SK-N-SH (cell line): ENCODE results near the gene MED26. TPM values are rescaled to one million over a fixed set of nuclear protein-coding genes. Genes with fewer than 3 reads are reported as not detected.

ENCODE experiments used
- CTCF ChIA-PET: fragments of 300-600, 350-600 bp; formaldehyde crosslinking; extraction: SDS; loops from one replicate; lab custom pipeline; 2021; lab: Yijun Ruan, JAX
- POLR2A ChIA-PET: fragments of 350-600 bp; sonication (Branson Sonifier 250); formaldehyde crosslinking; extraction: SDS; loops from one replicate; lab custom pipeline; 2020; ENCODE audit warnings: antibody characterized with exemption, inconsistent platforms; lab: Yijun Ruan, JAX
- DNase-seq: peaks from one replicate; pipeline ENCODE4 v3.0.0; 2012
- H2AFZ ChIP-seq: fragments of 200-600 bp; sonication (generic); 2 replicates; pipeline ENCODE4 v1.8.1; 2016; ENCODE audit warnings: antibody characterized with exemption, mild to moderate bottlenecking, low read depth
- H3F3A ChIP-seq: fragments of 200-600 bp; sonication (generic); replicated peaks from 2 replicates; pipeline ENCODE3; 2016; ENCODE audit warnings: antibody characterized with exemption, mild to moderate bottlenecking; ENCODE audit not compliant: insufficient read depth
- H3K27ac ChIP-seq, 2 experiments: fragments of 200-500 bp in 1 of 2; fragments of 200-600 bp in 1 of 2; sonication (Bioruptor generic) in 1 of 2; sonication (generic), shearing (Covaris generic) in 1 of 2; 2 replicates each; pipeline versions ENCODE4 v1.5.1 to v1.6.1; 2014 to 2016; ENCODE audit warnings: low read depth in 2 of 2, inconsistent platforms in 1 of 2, low read length in 1 of 2, mild to moderate bottlenecking in 1 of 2, mixed read lengths in 1 of 2
- H3K27me3 ChIP-seq: fragments of 200-600 bp; sonication (generic), shearing (Covaris generic); 2 replicates; pipeline ENCODE4 v1.6.1; 2016; ENCODE audit warnings: mixed run types; ENCODE audit not compliant: insufficient read depth
- H3K36me3 ChIP-seq, 2 experiments: fragments of 200-500 bp in 1 of 2; fragments of 200-600 bp in 1 of 2; sonication (Bioruptor generic) in 1 of 2; sonication (generic) in 1 of 2; replicated peaks in 1 of 2; 2 replicates each; pipeline versions ENCODE3 to v1.5.1; 2014 to 2016; ENCODE audit warnings: low read length in 1 of 2, mild to moderate bottlenecking in 1 of 2; ENCODE audit not compliant: insufficient read depth in 2 of 2, control insufficient read depth in 1 of 2
- H3K4me1 ChIP-seq, 2 experiments: fragments of 200-500 bp in 1 of 2; fragments of 200-600 bp in 1 of 2; sonication (Bioruptor generic) in 1 of 2; sonication (generic), shearing (Covaris generic) in 1 of 2; 2 replicates each; pipeline versions ENCODE4 v1.5.1 to v1.6.1; 2014 to 2016; ENCODE audit warnings: low read depth in 1 of 2, low read length in 1 of 2, mixed run types in 1 of 2; ENCODE audit not compliant: insufficient read depth in 2 of 2, control insufficient read depth in 1 of 2
- H3K4me2 ChIP-seq: fragments of 200-600 bp; sonication (generic), shearing (Covaris generic); 2 replicates; pipeline ENCODE4 v1.6.1; 2017; ENCODE audit warnings: mixed run types
- H3K4me3 ChIP-seq, 2 experiments: fragments of 200-500 bp in 1 of 2; fragments of 200-600 bp in 1 of 2; sonication (Bioruptor generic) in 1 of 2; sonication (generic), shearing (Covaris generic) in 1 of 2; 2 replicates each; pipeline versions ENCODE4 v1.5.1 to v1.8.1; 2014 to 2016; ENCODE audit warnings: low read depth in 2 of 2, inconsistent platforms in 1 of 2, low read length in 1 of 2, mild to moderate bottlenecking in 1 of 2, mixed read lengths in 1 of 2, moderate library complexity in 1 of 2
- H3K79me2 ChIP-seq: fragments of 200-600 bp; sonication (generic); 2 replicates; pipeline ENCODE4 v1.8.1; 2017; ENCODE audit warnings: mild to moderate bottlenecking; ENCODE audit not compliant: insufficient read depth
- H3K9ac ChIP-seq: fragments of 200-600 bp; sonication (generic); 2 replicates; pipeline ENCODE4 v1.6.1; 2017; ENCODE audit warnings: mixed run types
- H3K9me2 ChIP-seq: fragments of 200-600 bp; sonication (generic); 2 replicates; pipeline ENCODE4 v1.6.1; 2017; ENCODE audit warnings: mixed run types
- H3K9me3 ChIP-seq: fragments of 200-600 bp; sonication (generic); 2 replicates; pipeline ENCODE4 v1.6.1; 2017; ENCODE audit warnings: mixed run types, mild to moderate bottlenecking, moderate library complexity
- H4K20me1 ChIP-seq: fragments of 200-600 bp; sonication (generic); 2 replicates; pipeline ENCODE4 v1.6.1; 2017; ENCODE audit warnings: mild to moderate bottlenecking, mixed run types; ENCODE audit not compliant: insufficient read depth
- CHD2 ChIP-seq: fragments of 150-350 bp; IDR thresholded peaks from 2 replicates; pipeline ENCODE4 v1.6.1; 2018; ENCODE audit warnings: low read length; ENCODE audit not compliant: partially characterized antibody
- EZH2phosphoT487 ChIP-seq: fragments of 200-600 bp; sonication (generic); IDR thresholded peaks from 2 replicates; pipeline ENCODE4 v1.6.1; 2017; ENCODE audit warnings: low read depth, mixed run types, mild to moderate bottlenecking, antibody characterized with exemption, moderate library complexity, borderline replicate concordance
- FOSL2 ChIP-seq: IDR thresholded peaks from 2 replicates; pipeline ENCODE4 v1.4.0; 2012; ENCODE audit warnings: low read depth, mild to moderate bottlenecking, moderate library complexity, borderline replicate concordance
- GABPA ChIP-seq: IDR thresholded peaks from 2 replicates; pipeline ENCODE4 v1.4.0; 2012; ENCODE audit warnings: low read depth, mild to moderate bottlenecking
- MEF2A ChIP-seq: IDR thresholded peaks from 2 replicates; pipeline ENCODE4 v1.4.0; 2012; ENCODE audit warnings: low read depth, borderline replicate concordance
- NFIC ChIP-seq: IDR thresholded peaks from 2 replicates; pipeline ENCODE4 v1.4.0; 2012; ENCODE audit warnings: borderline replicate concordance
- NRF1 ChIP-seq: IDR thresholded peaks from 2 replicates; pipeline ENCODE4 v1.6.1; 2012; ENCODE audit warnings: low read depth, mild to moderate bottlenecking, low read length
- RAD21 ChIP-seq: IDR thresholded peaks from 2 replicates; pipeline ENCODE4 v1.6.1; 2012; ENCODE audit warnings: mild to moderate bottlenecking, low read length
- RCOR1 ChIP-seq: fragments of 150-350 bp; IDR thresholded peaks from 2 replicates; pipeline ENCODE4 v1.6.1; 2017; ENCODE audit warnings: antibody characterized with exemption, low read length
- RFX5 ChIP-seq: IDR thresholded peaks from 2 replicates; pipeline ENCODE4 v1.6.1; 2012; ENCODE audit warnings: mild to moderate bottlenecking, improper control_type of control experiment, low read length
- SIN3A ChIP-seq: IDR thresholded peaks from 2 replicates; pipeline ENCODE4 v1.6.1; 2012; ENCODE audit warnings: low read depth, mild to moderate bottlenecking, low read length, moderate library complexity, borderline replicate concordance
- TAF1 ChIP-seq: IDR thresholded peaks from 2 replicates; pipeline ENCODE4 v1.6.1; 2012; ENCODE audit warnings: low read depth, mild to moderate bottlenecking, low read length, moderate library complexity, borderline replicate concordance
- TCF12 ChIP-seq: IDR thresholded peaks from 2 replicates; pipeline ENCODE4 v1.4.0; 2012
- YY1 ChIP-seq: IDR thresholded peaks from 2 replicates; pipeline ENCODE4 v1.4.0; 2012; ENCODE audit warnings: low read depth, mild to moderate bottlenecking
- WGBS: methylation state at CpG from one replicate; pipeline ENCODE4 v1.1.6; 2017; ENCODE audit warnings: low lambda C conversion rate; 5-methylcytosine and 5-hydroxymethylcytosine counted together
- polyA plus RNA-seq, 3 experiments: library from polyadenylated mRNA; depleted of rRNA; stranded (reverse); fragments of >200 nt; gene quantifications; 2 replicates each; pipeline ENCODE4 v1.2.3, GENCODE V29; 2012
- TF ChIP-seq, protein P1 (sequence below): IDR thresholded peaks from 2 replicates; pipeline ENCODE4 v1.4.0; 2012; ENCODE audit warnings: low read depth, borderline replicate concordance
- TF ChIP-seq, protein P2 (sequence below): IDR thresholded peaks from 2 replicates; pipeline ENCODE4; 2012
- TF ChIP-seq, protein P3 (sequence below): IDR thresholded peaks from 2 replicates; pipeline ENCODE4 v1.4.0; 2012; ENCODE audit warnings: low read depth
- TF ChIP-seq, protein P4 (sequence below): fragments of 150-350 bp; IDR thresholded peaks from 2 replicates; pipeline ENCODE4 v1.6.1; 2016; ENCODE audit warnings: mild to moderate bottlenecking, low read depth, low read length
- TF ChIP-seq, protein P5 (sequence below): IDR thresholded peaks from 2 replicates; pipeline ENCODE4 v1.4.0; 2012; ENCODE audit warnings: low read depth, borderline replicate concordance
- TF ChIP-seq, protein P6 (sequence below): fragments of 200-600 bp; sonication (generic); IDR thresholded peaks from 2 replicates; pipeline ENCODE4 v1.6.1; 2017; ENCODE audit warnings: antibody characterized with exemption, mild to moderate bottlenecking, moderate library complexity
- TF ChIP-seq, protein P7 (sequence below): IDR thresholded peaks from 2 replicates; pipeline ENCODE4 v1.6.1; 2012; ENCODE audit warnings: mild to moderate bottlenecking, low read depth, low read length, moderate library complexity

The MED26 gene
- polyA plus RNA-seq, 1 of the 3 experiments (the other 2 are of a cell fraction), result 3.5 TPM

DNA sequence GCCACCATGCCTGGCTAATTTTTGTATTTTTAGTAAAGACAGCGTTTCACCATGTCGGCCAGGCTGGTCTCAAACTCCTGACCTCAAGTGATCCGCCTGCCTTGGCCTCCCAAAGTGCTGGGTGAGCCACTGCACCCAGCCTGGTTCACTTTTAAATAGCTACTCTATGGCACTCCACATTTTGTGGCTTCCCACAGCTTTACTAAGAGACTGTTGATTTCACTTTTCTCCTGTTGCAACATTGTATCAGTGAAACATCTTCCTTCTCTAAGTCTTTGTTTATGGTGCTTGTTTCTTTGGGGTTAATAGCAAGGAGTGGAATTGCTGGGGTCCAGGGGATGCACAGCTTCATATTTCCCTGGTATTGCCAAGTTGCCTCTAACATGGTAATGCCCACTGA lies 45.2 kb upstream of the MED26 start (continued):
- TF ChIP-seq, protein P1, sequence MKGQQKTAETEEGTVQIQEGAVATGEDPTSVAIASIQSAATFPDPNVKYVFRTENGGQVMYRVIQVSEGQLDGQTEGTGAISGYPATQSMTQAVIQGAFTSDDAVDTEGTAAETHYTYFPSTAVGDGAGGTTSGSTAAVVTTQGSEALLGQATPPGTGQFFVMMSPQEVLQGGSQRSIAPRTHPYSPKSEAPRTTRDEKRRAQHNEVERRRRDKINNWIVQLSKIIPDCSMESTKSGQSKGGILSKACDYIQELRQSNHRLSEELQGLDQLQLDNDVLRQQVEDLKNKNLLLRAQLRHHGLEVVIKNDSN, result no peak
- no peak for TF ChIP-seq EZH2phosphoT487
- TF ChIP-seq, protein P2, sequence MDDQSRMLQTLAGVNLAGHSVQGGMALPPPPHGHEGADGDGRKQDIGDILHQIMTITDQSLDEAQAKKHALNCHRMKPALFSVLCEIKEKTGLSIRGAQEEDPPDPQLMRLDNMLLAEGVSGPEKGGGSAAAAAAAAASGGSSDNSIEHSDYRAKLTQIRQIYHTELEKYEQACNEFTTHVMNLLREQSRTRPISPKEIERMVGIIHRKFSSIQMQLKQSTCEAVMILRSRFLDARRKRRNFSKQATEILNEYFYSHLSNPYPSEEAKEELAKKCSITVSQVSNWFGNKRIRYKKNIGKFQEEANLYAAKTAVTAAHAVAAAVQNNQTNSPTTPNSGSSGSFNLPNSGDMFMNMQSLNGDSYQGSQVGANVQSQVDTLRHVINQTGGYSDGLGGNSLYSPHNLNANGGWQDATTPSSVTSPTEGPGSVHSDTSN, result no peak
- no peak for TF ChIP-seq SIN3A
- no peak for TF ChIP-seq RCOR1
- no peak for TF ChIP-seq RFX5
- no peak for TF ChIP-seq TAF1
- no peak for TF ChIP-seq FOSL2
- no peak for TF ChIP-seq MEF2A
- TF ChIP-seq, protein P3, sequence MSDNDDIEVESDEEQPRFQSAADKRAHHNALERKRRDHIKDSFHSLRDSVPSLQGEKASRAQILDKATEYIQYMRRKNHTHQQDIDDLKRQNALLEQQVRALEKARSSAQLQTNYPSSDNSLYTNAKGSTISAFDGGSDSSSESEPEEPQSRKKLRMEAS, result no peak

DNA sequence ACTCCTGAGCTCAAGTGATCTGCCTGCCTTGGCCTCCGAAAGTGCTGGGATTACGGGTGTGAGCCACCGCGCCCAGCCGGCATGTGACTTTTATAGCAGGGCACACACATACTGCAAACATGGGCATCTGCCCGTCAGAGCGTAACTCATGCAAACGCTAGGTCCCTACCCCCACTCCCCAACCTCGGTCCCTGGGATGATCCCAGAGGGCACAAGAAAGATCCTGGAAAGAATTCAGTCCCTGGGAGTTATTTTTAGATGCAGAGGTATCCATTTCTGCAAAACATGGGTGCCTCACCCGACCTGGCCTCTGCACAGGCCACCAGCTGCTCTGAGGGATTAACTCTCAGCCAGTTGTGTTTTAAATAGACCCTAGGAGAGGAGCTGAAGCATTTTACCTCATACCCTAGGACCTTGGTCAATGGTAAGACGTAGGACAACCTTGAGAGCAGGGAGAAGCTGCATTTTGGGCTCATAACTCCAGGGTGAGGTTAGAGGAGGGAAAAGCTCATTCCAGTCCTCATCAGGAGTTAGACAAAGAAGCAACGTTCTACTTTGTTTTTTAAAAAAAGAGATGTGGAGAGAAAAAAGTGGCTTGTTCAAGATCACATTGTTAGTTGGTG lies 43.8 kb upstream of the MED26 start:
- H3K9me2 ChIP-seq, result no peaks in the 10 kb centered on the region
- H3F3A ChIP-seq, result no peaks in the 10 kb centered on the region
- no peak for DNase-seq
- no peak overlapping the region for H3K27ac ChIP-seq
- no peaks in the 10 kb centered on the region for H3K36me3 ChIP-seq
- H3K27me3 ChIP-seq, result no peaks in the 10 kb centered on the region
- H3K9me3 ChIP-seq, result no peaks in the 10 kb centered on the region
- no peaks in the 10 kb centered on the region for H3K79me2 ChIP-seq
- no peak overlapping the region for H3K4me3 ChIP-seq
- no peaks in the 10 kb centered on the region for H3K4me1 ChIP-seq
- ChIA-PET POLR2A (no interaction called here), CTCF (no interaction called here)
- no peak overlapping the region for H2AFZ ChIP-seq
- H3K4me2 ChIP-seq, result no peak overlapping the region
- 85% methylated on average over 12 of the region's 12 CpGs for WGBS
- no peak overlapping the region for H3K9ac ChIP-seq
- H4K20me1 ChIP-seq, result no peaks in the 10 kb centered on the region
- TF ChIP-seq, protein P3, result no peak
- TF ChIP-seq, protein P4, sequence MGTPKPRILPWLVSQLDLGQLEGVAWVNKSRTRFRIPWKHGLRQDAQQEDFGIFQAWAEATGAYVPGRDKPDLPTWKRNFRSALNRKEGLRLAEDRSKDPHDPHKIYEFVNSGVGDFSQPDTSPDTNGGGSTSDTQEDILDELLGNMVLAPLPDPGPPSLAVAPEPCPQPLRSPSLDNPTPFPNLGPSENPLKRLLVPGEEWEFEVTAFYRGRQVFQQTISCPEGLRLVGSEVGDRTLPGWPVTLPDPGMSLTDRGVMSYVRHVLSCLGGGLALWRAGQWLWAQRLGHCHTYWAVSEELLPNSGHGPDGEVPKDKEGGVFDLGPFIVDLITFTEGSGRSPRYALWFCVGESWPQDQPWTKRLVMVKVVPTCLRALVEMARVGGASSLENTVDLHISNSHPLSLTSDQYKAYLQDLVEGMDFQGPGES, result no peak
- TF ChIP-seq YY1, result no peak
- TF ChIP-seq TCF12, result no peak
- TF ChIP-seq CHD2, result no peak
- no peak for TF ChIP-seq TAF1
- no peak for TF ChIP-seq NFIC
- TF ChIP-seq, protein P5, sequence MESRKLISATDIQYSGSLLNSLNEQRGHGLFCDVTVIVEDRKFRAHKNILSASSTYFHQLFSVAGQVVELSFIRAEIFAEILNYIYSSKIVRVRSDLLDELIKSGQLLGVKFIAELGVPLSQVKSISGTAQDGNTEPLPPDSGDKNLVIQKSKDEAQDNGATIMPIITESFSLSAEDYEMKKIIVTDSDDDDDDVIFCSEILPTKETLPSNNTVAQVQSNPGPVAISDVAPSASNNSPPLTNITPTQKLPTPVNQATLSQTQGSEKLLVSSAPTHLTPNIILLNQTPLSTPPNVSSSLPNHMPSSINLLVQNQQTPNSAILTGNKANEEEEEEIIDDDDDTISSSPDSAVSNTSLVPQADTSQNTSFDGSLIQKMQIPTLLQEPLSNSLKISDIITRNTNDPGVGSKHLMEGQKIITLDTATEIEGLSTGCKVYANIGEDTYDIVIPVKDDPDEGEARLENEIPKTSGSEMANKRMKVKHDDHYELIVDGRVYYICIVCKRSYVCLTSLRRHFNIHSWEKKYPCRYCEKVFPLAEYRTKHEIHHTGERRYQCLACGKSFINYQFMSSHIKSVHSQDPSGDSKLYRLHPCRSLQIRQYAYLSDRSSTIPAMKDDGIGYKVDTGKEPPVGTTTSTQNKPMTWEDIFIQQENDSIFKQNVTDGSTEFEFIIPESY, result no peak
- TF ChIP-seq, protein P6, sequence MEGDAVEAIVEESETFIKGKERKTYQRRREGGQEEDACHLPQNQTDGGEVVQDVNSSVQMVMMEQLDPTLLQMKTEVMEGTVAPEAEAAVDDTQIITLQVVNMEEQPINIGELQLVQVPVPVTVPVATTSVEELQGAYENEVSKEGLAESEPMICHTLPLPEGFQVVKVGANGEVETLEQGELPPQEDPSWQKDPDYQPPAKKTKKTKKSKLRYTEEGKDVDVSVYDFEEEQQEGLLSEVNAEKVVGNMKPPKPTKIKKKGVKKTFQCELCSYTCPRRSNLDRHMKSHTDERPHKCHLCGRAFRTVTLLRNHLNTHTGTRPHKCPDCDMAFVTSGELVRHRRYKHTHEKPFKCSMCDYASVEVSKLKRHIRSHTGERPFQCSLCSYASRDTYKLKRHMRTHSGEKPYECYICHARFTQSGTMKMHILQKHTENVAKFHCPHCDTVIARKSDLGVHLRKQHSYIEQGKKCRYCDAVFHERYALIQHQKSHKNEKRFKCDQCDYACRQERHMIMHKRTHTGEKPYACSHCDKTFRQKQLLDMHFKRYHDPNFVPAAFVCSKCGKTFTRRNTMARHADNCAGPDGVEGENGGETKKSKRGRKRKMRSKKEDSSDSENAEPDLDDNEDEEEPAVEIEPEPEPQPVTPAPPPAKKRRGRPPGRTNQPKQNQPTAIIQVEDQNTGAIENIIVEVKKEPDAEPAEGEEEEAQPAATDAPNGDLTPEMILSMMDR, result no peak
- TF ChIP-seq, protein P7, sequence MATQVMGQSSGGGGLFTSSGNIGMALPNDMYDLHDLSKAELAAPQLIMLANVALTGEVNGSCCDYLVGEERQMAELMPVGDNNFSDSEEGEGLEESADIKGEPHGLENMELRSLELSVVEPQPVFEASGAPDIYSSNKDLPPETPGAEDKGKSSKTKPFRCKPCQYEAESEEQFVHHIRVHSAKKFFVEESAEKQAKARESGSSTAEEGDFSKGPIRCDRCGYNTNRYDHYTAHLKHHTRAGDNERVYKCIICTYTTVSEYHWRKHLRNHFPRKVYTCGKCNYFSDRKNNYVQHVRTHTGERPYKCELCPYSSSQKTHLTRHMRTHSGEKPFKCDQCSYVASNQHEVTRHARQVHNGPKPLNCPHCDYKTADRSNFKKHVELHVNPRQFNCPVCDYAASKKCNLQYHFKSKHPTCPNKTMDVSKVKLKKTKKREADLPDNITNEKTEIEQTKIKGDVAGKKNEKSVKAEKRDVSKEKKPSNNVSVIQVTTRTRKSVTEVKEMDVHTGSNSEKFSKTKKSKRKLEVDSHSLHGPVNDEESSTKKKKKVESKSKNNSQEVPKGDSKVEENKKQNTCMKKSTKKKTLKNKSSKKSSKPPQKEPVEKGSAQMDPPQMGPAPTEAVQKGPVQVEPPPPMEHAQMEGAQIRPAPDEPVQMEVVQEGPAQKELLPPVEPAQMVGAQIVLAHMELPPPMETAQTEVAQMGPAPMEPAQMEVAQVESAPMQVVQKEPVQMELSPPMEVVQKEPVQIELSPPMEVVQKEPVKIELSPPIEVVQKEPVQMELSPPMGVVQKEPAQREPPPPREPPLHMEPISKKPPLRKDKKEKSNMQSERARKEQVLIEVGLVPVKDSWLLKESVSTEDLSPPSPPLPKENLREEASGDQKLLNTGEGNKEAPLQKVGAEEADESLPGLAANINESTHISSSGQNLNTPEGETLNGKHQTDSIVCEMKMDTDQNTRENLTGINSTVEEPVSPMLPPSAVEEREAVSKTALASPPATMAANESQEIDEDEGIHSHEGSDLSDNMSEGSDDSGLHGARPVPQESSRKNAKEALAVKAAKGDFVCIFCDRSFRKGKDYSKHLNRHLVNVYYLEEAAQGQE, result no peak
- no peak for TF ChIP-seq NRF1
- TF ChIP-seq RAD21, result no peak
- no peak for TF ChIP-seq GABPA
